GM15510 (cell line): ENCODE measurements around the gene SMYD3.

Experiments used
- POLR2A ChIP-seq: IDR thresholded peaks from 3 replicates; pipeline ENCODE4 v1.6.1; 2011; ENCODE audit warnings: borderline replicate concordance; ENCODE audit not compliant: insufficient read length; ENCODE audit errors: extremely low read depth

Gene SMYD3

GRCh38 chr1:246302251-246302625 is 204.8 kb downstream of the SMYD3 start:
- no peak for TF ChIP-seq POLR2A

GRCh38 chr1:246301553-246302250 is 205.4 kb downstream of the SMYD3 start:
- TF ChIP-seq POLR2A, result no peak

DNA sequence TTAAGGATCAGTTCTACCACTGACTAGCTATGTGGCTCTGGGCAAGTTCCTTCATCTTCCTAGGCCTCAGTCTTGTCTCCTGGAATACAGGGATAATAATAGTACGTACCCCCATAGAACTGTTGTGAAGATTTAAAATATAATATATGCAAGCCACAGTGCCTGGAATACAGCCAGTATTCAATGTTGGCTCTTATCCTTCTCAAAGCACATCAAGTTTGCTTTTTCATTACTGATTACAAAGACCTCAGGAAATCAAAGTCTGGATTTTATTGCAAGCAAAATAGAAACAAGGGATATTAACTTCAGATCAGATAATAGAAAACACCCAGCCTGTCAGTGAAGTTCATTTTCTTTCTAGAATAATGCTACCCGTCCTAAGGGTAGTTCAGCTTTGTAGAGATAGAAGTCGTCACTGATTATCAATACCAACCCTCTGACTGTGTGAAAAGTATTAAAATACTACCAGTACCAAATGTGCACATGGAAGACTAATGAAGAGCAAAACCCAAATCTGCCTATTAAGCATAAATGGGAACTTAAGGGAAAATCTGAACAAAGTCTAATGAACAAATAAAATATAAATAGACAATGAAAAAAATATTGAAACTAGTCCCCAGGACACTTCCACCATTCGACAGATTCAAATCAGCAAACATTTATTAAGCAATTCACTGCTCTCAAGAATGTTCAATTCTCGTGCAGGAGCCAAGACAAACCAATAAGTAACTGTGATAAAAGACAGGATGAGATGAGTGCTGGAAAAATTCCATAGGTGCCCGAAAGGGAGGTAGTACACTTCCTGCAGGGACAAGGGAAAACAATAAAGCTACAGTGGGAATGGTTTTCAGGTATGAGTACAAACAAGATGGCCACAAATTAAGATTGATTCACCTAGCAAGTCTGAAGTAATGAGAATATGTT is 206.2 kb downstream of the SMYD3 start:
- no peak for TF ChIP-seq POLR2A

DNA sequence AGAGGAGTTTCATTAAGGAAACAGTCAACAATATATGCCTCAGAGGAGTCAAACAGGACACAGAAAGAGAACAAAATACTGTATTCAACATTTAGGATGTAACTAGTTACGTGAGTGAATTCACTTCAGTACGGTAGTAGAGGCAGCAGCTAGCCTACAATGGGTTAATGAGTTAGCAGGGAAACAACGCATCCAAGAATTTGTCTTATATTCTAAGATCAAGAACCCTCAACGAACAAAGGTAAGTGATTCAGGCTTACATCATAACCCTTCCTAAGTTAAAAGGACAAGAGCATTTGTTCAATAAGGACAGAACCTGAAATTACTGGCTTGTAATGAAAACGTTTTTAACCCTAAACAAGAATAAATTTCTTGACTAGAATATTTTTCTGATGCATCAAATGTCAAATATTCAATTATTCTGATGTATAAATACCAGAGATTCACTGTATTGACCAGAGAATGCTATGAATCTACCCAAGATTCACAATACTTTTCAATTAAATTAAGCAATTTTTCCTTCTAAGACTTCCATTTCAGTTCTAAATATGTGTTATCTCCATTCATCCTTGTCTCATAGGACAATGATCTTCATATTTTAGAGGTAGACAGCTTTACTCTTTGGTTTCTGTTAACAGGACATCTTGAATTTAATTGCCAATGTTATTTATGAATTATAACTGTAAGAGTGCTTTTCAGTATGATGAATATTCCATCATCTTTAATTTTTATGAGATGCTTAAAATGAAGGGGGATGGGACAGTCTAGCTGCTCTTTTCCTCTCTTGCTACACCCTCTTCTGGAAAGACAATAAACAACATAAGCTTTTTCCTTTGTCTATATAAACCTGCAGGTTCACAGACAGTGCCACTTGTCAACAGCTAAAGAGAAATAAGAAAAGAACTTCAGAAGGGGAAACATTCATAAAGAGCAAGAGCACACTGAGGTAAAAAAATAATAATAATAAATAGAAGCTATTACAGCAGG is 209.5 kb downstream of the SMYD3 start:
- TF ChIP-seq POLR2A, result no peak

DNA sequence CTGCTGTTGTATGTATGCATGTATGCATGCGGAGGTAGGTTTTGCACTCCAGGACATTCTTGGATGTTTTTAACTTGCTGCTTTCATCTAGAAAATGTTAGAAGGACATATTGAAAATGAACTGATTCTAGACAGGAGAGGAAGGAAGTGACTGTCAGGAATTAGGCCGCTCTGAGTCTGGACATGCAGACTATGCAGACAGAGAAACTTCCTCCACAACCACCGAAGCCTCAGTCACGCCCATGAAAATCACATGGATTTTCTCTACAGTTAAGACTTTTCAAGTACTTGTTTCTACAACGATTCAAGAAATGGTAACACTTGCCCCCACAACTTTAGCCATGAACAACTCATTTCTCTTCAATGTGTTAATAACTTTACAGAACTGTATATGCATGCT is 211.1 kb downstream of the SMYD3 start:
- TF ChIP-seq POLR2A, result no peak

- TF ChIP-seq POLR2A, result no peak
These were observed 211.7 kb downstream of the SMYD3 start for GRCh38 chr1:246295340-246295739.

DNA sequence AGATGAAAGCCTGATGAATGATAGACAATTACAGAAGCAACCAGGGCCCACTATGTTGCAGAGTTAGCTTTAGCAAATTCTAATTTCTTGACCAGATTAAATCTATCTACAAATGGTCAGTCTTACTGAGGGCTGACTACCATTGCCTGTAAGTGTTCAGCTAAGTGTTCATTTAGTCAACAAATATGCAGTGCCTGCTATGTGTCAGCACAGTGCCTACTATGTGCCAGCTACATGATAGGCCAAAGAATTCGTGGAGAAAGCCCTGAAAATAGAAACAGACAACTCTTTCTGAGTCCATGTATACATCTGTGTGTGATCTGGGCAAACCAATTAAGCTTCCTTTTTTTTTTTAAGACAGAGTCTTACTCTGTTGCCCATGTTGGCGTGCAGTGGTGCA is 212.8 kb downstream of the SMYD3 start:
- no peak for TF ChIP-seq POLR2A

GRCh38 chr1:246293366-246294121 is 213.5 kb downstream of the SMYD3 start:
- no peak for TF ChIP-seq POLR2A

DNA sequence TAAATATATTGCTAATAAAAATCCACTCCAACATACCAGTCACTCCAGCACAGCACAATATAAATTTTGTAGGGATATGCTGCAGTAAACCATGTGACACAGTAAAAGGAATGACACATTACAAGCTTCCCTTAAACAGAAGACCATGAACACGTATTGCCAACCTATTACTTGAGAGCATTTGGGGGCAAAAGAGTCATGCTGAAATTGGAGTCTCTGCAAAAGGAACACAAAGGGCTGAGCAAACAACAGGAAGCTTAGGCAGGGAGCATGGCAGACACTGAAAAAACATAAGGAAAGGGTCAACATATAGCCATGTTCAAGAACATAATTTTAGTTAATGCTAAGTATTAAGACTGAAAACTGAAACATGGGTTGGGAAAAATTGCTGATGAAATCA is 214.5 kb downstream of the SMYD3 start:
- TF ChIP-seq POLR2A, result no peak

DNA sequence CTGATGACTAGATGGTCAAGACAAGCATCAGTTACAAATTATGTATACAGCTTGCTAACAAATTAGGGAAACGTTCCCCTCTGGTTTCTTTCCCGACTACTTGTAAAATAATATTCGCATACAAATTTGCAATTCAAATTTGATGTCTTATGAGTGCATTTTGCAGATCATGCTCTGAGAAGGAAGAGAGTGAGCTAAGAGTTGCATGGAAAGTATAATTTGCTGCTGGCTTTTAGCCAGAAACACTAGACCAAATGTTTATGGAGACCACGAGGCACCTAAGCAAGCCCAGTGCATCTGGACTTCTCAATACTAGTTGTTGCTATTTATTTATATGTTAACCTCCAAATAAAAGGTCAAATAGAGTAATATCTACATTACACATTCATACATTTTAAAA is 216.0 kb downstream of the SMYD3 start:
- TF ChIP-seq POLR2A, result no peak

GRCh38 chr1:246283771-246284410 is 223.2 kb downstream of the SMYD3 start:
- TF ChIP-seq POLR2A, result no peak

DNA sequence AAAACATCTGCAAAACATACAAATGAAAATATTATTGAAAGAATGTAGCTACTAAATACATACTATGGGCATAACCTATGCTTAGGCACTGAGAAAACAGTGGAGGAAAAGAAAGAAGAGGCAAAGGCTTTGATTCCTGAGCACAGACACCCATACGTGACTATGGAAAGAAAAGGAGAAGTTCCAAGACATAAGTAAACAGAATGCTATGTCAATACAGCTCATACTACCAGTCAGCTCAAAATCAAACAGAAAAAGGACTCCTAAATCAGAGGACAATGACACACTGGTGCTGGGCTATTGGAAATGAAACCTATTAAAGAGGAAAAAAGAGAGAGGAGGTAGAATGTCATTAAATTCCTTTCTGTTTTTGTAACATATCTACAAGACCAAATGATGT is 225.4 kb downstream of the SMYD3 start:
- no peak for TF ChIP-seq POLR2A

DNA sequence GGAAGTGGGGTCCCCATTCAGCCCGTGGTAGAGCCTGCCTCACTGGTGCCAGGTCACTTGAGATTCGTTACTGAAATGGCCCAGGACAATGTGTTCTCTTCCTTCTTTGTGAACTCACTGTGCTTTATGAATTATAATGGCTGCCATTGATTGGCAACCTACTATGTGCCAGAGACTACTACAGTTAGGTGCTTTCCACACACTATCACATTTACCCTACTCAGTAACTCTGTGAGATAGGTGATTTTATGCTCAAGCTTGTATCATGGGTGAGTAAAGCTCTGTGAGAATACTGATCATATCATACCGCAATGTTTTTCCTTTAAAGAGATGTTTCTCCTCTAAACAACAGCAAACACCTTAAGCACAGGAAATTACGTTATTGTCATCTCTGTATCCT is 225.9 kb downstream of the SMYD3 start:
- TF ChIP-seq POLR2A, result no peak

DNA sequence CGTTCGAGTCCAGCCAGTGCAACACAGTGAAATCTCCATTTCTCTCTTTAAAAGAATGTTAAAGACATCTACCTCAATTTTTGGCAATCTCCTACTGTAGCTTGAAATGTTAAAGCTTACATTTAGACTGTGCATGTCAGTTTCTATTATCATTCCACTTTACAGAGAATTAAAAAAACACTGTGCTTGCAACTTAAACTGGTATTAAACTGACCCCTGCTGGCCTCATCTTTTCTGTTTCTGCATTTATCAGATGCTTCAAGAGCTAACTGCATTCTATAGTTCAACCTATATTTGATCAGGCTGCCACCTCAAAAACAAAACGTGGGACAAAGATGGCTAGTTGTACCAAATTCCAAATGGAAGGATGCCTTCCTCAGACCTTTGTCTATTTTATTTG is 226.5 kb downstream of the SMYD3 start:
- TF ChIP-seq POLR2A, result no peak
